Nephron progenitor cell (in vitro differentiated cells): ENCODE data around the gene ZCCHC3.
A peak's percentile ranks its signal among the peaks of the same experiment; 100 is the strongest.

Experiments
- DNase-seq: peaks from one replicate; pipeline ENCODE4 v3.0.0; 2021
- H3K27ac Mint-ChIP-seq: 2 replicates; pipeline ENCODE4 v1.8.0; 2021; ENCODE audit warnings: mild to moderate bottlenecking, moderate library complexity, mixed read lengths
- H3K27me3 Mint-ChIP-seq: 2 replicates; pipeline ENCODE4 v1.8.0; 2021; ENCODE audit warnings: mild to moderate bottlenecking, low read depth, mixed read lengths; ENCODE audit not compliant: poor library complexity
- H3K36me3 Mint-ChIP-seq: 2 replicates; pipeline ENCODE4 v1.8.0; 2021; ENCODE audit warnings: low read depth, mixed read lengths
- H3K4me1 Mint-ChIP-seq: 2 replicates; pipeline ENCODE4 v1.8.0; 2021; ENCODE audit warnings: mixed read lengths
- H3K4me3 Mint-ChIP-seq: 2 replicates; pipeline ENCODE4 v1.8.0; 2021; ENCODE audit warnings: mild to moderate bottlenecking, moderate library complexity, mixed read lengths
- H3K9me3 Mint-ChIP-seq: 2 replicates; pipeline ENCODE4 v1.8.0; 2021; ENCODE audit warnings: mild to moderate bottlenecking, moderate library complexity, mixed read lengths
- TF ChIP-seq, protein P1 (sequence below): fragments of 200-600 bp; sonication (generic); IDR thresholded peaks from 2 replicates; pipeline ENCODE4 v1.5.0; 2021; ENCODE audit warnings: antibody characterized with exemption

Gene ZCCHC3

DNA sequence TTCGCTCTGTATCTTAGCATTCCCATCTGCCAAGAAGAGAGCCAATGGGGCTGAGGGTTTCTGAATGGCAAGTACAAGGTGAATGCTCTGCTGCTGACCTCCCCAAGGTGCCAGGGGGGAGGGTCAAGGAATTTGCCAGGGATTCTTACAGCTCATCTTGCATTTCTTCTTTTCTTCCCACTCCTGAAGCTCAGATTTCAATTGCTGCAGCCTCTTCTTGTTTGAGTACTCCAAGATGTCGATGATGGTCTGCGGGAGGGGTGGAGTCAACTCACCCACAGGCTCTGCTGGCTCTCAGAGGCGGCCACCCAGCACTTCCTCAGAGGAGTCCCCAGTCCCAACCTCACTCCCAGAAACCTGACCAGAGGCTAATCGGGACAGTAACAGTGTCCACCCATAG lies 19.2 kb upstream of the ZCCHC3 start:
- H3K36me3 Mint-ChIP-seq: peaks cover 88% of the 10 kb centered on the region
- TF ChIP-seq, protein P1, sequence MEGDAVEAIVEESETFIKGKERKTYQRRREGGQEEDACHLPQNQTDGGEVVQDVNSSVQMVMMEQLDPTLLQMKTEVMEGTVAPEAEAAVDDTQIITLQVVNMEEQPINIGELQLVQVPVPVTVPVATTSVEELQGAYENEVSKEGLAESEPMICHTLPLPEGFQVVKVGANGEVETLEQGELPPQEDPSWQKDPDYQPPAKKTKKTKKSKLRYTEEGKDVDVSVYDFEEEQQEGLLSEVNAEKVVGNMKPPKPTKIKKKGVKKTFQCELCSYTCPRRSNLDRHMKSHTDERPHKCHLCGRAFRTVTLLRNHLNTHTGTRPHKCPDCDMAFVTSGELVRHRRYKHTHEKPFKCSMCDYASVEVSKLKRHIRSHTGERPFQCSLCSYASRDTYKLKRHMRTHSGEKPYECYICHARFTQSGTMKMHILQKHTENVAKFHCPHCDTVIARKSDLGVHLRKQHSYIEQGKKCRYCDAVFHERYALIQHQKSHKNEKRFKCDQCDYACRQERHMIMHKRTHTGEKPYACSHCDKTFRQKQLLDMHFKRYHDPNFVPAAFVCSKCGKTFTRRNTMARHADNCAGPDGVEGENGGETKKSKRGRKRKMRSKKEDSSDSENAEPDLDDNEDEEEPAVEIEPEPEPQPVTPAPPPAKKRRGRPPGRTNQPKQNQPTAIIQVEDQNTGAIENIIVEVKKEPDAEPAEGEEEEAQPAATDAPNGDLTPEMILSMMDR: no peak

DNA sequence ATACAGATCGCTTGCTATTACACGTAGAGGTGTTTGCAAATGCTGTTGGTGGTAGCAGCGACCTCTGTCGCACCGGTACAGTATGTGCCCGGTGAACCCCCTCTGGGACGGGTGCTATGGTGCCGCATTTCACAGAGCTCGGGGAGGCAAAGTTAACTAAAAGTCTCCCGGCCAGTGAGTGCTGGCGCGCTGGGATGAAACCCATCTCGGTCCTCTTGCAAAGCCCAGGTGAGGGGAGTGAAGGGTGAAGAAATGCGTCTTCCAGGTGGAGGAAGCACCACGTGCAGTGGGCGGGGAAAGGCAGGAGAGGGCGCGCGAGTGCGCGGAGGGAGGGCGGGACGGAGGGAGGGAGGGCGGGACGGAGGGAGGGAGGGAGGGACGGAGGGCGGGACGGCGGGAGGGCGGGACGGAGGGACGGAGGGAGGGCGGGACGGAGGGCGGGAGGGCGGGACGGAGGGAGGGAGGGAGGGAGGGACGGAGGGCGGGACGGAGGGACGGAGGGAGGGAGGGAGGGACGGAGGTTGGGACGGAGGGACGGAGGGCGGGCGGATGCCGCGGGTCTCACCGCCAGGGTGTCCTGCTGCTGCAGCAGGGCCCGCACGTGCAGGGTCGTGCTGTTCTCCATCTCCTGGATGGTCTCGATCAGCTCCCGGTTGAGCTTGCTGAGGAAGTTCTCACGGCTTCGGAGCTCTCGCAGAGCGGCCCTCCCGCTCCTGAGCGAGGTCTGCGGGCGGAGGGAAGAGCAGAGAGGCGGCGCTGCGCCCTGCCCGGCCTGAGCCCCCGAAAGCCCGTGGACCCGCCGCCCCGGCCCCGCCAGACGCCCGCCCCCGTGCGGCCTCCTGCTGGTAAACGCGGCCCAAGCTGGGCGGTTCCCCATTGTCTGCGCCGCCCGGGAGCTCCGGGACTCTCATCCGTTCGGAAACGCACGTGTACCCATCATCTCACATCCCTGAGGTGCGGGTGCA lies 18.5 kb upstream of the ZCCHC3 start:
- peaks cover 2% of the 10 kb centered on the region for H3K4me1 Mint-ChIP-seq
- H3K27ac Mint-ChIP-seq: no peak overlapping the region
- no peaks in the 10 kb centered on the region for H3K27me3 Mint-ChIP-seq
- no peak for DNase-seq
- no peaks in the 10 kb centered on the region for H3K9me3 Mint-ChIP-seq
- TF ChIP-seq, protein P1: no peak
- H3K36me3 Mint-ChIP-seq: peaks cover 86% of the 10 kb centered on the region
- H3K4me3 Mint-ChIP-seq: no peak overlapping the region

More for the DNA sequence above, 19.2 kb upstream of the ZCCHC3 start:
- H3K27ac Mint-ChIP-seq: peak overlapping the region; percentile 32
- no peaks in the 10 kb centered on the region for H3K4me1 Mint-ChIP-seq
- H3K9me3 Mint-ChIP-seq: no peaks in the 10 kb centered on the region
- H3K4me3 Mint-ChIP-seq: no peak overlapping the region
- no peaks in the 10 kb centered on the region for H3K27me3 Mint-ChIP-seq
- DNase-seq: no peak

DNA sequence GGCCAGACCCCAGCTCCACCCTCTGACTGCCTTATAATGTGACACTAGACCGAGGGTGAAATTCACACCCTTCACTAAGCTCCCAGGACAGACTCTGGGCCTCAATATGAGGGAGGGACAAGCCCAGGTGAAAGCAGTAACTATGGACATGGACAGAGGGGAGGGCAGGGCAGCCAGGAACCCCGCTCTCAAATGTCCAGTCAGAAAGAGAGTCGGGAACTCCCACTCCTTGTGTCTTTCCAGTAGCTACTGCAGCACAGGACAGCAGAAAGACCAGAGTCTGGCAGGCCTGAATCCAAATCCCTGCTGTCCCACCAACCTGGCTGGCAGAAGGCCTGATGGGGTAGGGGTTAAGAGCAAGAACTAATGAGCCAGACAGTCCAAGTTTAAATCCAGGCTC lies 13.2 kb upstream of the ZCCHC3 start:
- no peak overlapping the region for H3K4me3 Mint-ChIP-seq
- H3K36me3 Mint-ChIP-seq: peaks cover 82% of the 10 kb centered on the region
- no peaks in the 10 kb centered on the region for H3K27me3 Mint-ChIP-seq
- peaks cover 19% of the 10 kb centered on the region for H3K4me1 Mint-ChIP-seq
- no peak for DNase-seq
- no peak overlapping the region for H3K27ac Mint-ChIP-seq
- peaks cover 9% of the 10 kb centered on the region for H3K9me3 Mint-ChIP-seq
- TF ChIP-seq, protein P1: no peak

DNA sequence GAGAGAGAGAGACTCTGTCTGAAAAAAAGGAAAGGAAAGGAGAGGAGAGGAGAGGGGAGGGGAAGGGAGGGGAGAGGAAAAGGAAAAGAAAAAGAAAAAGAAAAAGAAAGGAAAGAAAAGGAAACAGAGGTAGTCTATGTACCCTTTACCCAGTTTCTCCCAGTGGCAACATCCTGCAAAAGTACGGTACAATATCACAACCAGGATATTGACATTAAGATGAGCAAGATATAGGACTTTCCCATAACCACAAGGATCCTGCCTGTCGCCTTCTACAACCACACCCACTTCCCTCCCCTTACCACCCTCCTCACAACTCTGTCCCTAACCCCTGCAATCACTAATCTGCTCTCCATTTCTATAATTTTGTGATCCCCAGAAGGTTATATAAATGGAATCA lies 10.9 kb upstream of the ZCCHC3 start:
- Mint-ChIP-seq H3K9me3 (peaks cover 12% of the 10 kb centered on the region), H3K27ac (no peak overlapping the region), H3K27me3 (no peaks in the 10 kb centered on the region), H3K4me1 (peaks cover 25% of the 10 kb centered on the region), H3K36me3 (peaks cover 64% of the 10 kb centered on the region), H3K4me3 (no peak overlapping the region)
- no peak for DNase-seq
- TF ChIP-seq, protein P1: no peak

DNA sequence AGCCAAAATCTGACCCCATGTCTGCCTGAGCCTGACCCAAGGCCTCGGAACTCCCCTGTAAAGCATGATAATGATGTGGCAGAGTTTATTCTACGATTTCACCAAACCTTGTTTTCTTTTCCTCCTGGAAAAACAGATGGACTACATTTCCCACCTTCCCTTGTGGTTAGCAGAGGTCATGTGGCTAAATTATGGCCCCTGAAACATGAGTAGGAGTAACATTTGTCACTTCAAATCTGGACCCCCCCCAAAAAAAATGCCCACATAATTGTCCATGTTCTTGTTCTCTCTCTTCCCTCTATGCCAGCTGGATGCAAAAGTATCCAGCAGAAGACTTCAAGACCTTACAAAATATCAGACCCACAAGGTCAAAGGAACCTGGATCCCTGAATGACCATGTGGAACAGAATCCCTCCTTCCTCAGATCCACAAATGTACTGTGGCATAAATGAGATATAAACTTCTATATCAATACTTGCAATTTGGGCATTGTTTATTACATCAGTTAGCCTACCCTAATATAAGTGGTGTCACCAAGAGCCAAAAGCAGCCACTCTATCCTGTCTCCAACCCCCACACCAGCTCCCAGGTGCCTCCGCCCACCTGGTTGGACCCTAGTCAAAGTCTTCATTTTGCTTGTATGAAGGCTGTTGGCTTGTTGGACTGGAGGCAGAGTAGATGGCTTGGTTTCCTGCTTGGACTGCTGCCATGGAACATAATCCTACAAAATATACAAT lies 8.2 kb upstream of the ZCCHC3 start:
- H3K36me3 Mint-ChIP-seq: peaks cover 48% of the 10 kb centered on the region
- peaks cover 12% of the 10 kb centered on the region for H3K9me3 Mint-ChIP-seq
- H3K27me3 Mint-ChIP-seq: no peaks in the 10 kb centered on the region
- TF ChIP-seq, protein P1: no peak
- no peak overlapping the region for H3K27ac Mint-ChIP-seq
- peaks cover 21% of the 10 kb centered on the region for H3K4me1 Mint-ChIP-seq
- H3K4me3 Mint-ChIP-seq: no peak overlapping the region
- no peak for DNase-seq
